OCI-LY1 (cell line): ENCODE results near the gene CERS6.

Experiments used
- EZH2 ChIP-seq: fragments of 200-600 bp; sonication (generic), shearing (Covaris generic); IDR thresholded peaks from 2 replicates; pipeline ENCODE4 v1.8.0; 2017; ENCODE audit warnings: borderline replicate concordance, mixed run types, mild to moderate bottlenecking, antibody characterized with exemption, low read length, moderate library complexity, mixed read lengths
- TF ChIP-seq, protein P1 (sequence below): fragments of 200-600 bp; sonication (generic), shearing (Covaris generic); IDR thresholded peaks from 2 replicates; pipeline ENCODE4 v1.5.1; 2017; ENCODE audit warnings: mild to moderate bottlenecking, antibody characterized with exemption, low read length, moderate library complexity, mixed read lengths

GRCh38 chr2:168482269-168482668, 26.2 kb downstream of the CERS6 start:
- TF ChIP-seq, protein P1, sequence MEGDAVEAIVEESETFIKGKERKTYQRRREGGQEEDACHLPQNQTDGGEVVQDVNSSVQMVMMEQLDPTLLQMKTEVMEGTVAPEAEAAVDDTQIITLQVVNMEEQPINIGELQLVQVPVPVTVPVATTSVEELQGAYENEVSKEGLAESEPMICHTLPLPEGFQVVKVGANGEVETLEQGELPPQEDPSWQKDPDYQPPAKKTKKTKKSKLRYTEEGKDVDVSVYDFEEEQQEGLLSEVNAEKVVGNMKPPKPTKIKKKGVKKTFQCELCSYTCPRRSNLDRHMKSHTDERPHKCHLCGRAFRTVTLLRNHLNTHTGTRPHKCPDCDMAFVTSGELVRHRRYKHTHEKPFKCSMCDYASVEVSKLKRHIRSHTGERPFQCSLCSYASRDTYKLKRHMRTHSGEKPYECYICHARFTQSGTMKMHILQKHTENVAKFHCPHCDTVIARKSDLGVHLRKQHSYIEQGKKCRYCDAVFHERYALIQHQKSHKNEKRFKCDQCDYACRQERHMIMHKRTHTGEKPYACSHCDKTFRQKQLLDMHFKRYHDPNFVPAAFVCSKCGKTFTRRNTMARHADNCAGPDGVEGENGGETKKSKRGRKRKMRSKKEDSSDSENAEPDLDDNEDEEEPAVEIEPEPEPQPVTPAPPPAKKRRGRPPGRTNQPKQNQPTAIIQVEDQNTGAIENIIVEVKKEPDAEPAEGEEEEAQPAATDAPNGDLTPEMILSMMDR, result no peak
- TF ChIP-seq EZH2, result no peak
